ENCODE measurements around the gene D2HGDH.
"Not testable (repeated sequence)": the region's sequence is repeated elsewhere in the genome, so short reads cannot be mapped to it uniquely, and the experiment has no call there.

The D2HGDH gene

GRCh38 chr2:241748468-241749256, 14.2 kb downstream of the D2HGDH start:
- no peak for DNase-seq (ENCODE audit: low spot score)

- DNase-seq (ENCODE audit: low spot score): no peak
These were observed 15.8 kb downstream of the D2HGDH start for GRCh38 chr2:241750076-241750840.

GRCh38 chr2:241751152-241751551, 16.7 kb downstream of the D2HGDH start:
- DNase-seq (ENCODE audit: low spot score): no peak

GRCh38 chr2:241751776-241752175, 17.3 kb downstream of the D2HGDH start:
- no peak for DNase-seq (ENCODE audit: low spot score)

- DNase-seq (ENCODE audit: low spot score): no peak
These were observed 17.8 kb downstream of the D2HGDH start for GRCh38 chr2:241752253-241752652.

GRCh38 chr2:241752689-241753276, 18.4 kb downstream of the D2HGDH start:
- DNase-seq (ENCODE audit: low spot score): no peak

GRCh38 chr2:241753493-241753892, 19.1 kb downstream of the D2HGDH start:
- DNase-seq (ENCODE audit: low spot score): no peak

- DNase-seq (ENCODE audit: low spot score): no peak
These were observed 19.6 kb downstream of the D2HGDH start for GRCh38 chr2:241754042-241754441.

- DNase-seq (ENCODE audit: low spot score): no peak
These were observed 20.7 kb downstream of the D2HGDH start for GRCh38 chr2:241755166-241755565.

GRCh38 chr2:241755777-241756176, 21.3 kb downstream of the D2HGDH start:
- no peak for DNase-seq (ENCODE audit: low spot score)

- DNase-seq (ENCODE audit: low spot score): no peak
These were observed 24.8 kb downstream of the D2HGDH start for GRCh38 chr2:241759067-241759807.

GRCh38 chr2:241759893-241760292, 25.5 kb downstream of the D2HGDH start:
- DNase-seq (ENCODE audit: low spot score): not testable (repeated sequence)

GRCh38 chr2:241760301-241760771, 25.9 kb downstream of the D2HGDH start:
- no peak for DNase-seq (ENCODE audit: low spot score)

- DNase-seq (ENCODE audit: low spot score): peak; percentile 20
These were observed 28.0 kb downstream of the D2HGDH start for GRCh38 chr2:241762321-241762932.

GRCh38 chr2:241762933-241763369, 28.5 kb downstream of the D2HGDH start:
- DNase-seq (ENCODE audit: low spot score): peak; percentile 64

- no peak for DNase-seq (ENCODE audit: low spot score)
These were observed 29.3 kb downstream of the D2HGDH start for GRCh38 chr2:241763551-241764274.

- DNase-seq (ENCODE audit: low spot score): no peak
These were observed 30.1 kb downstream of the D2HGDH start for GRCh38 chr2:241764275-241765241.

- no peak for DNase-seq (ENCODE audit: low spot score)
These were observed 33.2 kb downstream of the D2HGDH start for GRCh38 chr2:241767464-241768250.

GRCh38 chr2:241768251-241768711, 33.9 kb downstream of the D2HGDH start:
- no peak for DNase-seq (ENCODE audit: low spot score)

Data from SW480 (cell line).